Stimulated activated CD4-positive, alpha-beta T cell treated with anti-CD3 and anti-CD28 coated beads, Interleukin-15, amount 100 ng/mL, for 48 hours (primary cell): ENCODE measurements around the gene TRAF3.
"Not testable (repeated sequence)": the region's sequence is repeated elsewhere in the genome, so short reads cannot be mapped to it uniquely, and the experiment has no call there.

Experiments used
- DNase-seq, 2 donors: peaks; one replicate each; pipeline ENCODE4 v3.0.0-alpha.2; 2020; ENCODE audit warnings: low read depth in 2 of 2

Gene TRAF3

DNA sequence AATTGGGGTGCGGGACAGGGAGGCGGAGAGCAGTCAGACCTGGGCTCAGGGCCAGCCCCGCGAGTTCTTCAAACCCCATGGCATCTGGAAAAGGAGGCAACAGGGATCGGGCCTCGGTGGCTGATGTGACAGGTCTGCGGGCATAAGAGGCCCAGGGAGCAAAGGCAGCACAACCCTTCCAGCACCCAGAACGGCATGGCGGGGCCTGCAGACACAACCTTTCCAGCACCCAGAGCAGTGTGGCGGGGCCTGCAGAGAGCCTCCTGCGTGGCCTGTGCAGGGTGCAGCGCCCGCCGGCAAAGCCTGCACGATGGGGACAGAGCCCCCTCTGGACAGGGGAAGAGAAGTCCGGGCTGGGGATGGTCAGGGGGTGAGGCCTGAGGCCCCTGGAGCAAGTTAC lies 26.2 kb upstream of the TRAF3 start:
- no peak for DNase-seq

- no peak for DNase-seq
Measured at GRCh38 chr14:102752239-102752847, 24.9 kb upstream of the TRAF3 start.

DNA sequence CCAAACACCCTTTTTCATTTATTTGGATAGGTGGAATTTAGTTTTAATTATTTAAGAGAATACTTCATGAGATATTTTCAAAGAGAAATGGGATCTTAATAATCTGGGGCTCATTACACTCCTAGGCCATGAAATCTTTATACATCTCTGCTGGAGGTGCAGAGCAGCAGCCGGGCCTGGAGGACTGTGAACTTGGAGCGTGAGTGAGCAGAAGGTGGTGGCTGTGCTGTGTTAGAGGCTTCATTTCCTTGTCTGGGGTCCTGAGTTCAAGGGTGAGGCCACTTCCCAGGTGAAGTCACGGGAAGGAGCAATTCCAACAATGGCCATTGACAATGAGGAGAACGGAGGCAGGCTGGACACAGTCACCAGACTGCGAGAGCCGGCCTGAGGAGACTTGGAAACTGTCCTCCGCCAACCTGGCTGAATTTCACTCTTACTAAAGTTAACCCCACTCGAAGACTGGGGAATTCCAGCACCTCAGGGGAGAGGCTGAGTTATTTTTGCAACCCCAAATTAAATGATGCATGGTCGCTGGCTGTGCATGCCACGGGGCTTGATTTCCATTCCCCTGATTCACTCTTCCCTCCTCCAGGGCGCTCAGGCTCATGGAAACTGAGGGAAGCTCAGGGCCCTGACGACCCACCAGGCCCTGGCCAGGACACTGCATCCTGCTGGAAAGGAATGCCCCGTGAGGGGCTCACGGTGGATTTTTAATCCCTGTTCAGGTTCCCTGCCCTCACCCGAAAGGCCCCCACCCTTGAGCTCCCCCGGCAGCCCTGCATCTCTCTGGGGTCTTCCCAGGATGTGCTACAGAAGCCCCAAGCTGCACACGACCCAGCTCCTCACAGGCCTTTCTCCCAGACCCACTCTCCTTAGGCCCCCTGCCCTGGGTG lies 22.6 kb upstream of the TRAF3 start:
- no peak for DNase-seq

DNA sequence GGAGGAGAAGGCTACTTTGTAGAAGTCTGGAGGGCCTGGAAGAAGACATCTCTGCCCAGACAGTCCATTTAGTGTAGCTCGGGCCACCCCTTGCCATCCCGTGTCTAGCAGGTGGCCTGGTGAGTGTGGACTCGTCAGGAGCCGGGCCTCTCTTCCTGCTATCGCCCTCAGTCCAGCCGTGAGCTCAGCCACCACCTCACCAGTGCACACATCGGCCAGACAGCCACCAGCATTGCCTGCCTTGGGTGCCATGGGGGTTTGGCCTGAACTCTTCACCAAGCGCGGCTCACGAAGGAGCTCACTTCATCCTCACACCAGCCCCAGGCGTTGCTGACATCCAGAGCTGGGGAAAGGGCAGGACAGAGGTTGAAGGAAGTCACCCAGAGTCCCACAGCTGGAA lies 19.6 kb upstream of the TRAF3 start:
- no peak for DNase-seq

- no peak for DNase-seq
Measured at GRCh38 chr14:102758087-102758486, 19.2 kb upstream of the TRAF3 start.

- no peak for DNase-seq
Measured at GRCh38 chr14:102759456-102760187, 17.6 kb upstream of the TRAF3 start.

GRCh38 chr14:102760496-102761193 lies 16.6 kb upstream of the TRAF3 start:
- DNase-seq, result no peak

DNA sequence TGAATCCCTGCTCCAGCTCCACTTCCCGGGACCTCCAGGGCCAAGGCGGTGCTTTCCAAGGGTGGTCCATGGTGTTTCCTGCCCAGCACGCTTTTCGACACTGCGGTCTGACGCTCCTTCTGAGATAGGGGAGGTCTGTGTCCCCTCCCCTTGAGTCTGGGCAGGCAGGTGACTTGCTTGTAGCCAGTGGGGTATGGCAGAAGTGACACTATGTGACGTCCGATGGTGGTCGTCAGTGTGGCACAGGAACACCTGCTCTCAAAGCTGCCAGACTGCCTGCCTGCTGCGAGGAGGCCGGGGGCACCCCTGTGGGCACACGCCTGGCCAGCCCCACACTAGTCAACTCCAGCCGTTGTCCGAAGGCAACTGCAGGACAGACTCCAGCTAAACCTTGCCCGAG lies 16.0 kb upstream of the TRAF3 start:
- DNase-seq, result no peak

GRCh38 chr14:102764220-102764671 lies 13.0 kb upstream of the TRAF3 start:
- no peak for DNase-seq

DNA sequence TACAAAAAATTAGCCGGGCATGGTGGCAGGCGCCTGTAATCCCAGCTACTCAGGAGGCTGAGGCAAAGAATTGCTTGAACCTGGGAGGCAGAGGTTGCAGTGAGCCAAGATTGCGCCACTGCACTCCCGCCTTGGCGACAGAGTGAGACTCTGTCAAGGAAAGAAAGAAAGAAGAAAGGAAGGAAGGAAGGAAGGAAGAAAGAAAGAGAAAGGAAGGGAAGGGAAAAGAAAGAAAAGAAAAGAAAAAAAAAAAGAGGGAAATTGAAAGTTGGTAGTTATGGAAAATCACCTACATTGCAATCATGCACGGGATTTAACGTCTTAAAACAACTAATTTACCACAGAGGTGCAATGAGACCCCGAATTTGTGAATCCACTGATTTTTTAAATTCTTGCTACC lies 11.5 kb upstream of the TRAF3 start:
- DNase-seq, result not testable (repeated sequence)

GRCh38 chr14:102768223-102769048 lies 8.8 kb upstream of the TRAF3 start:
- DNase-seq, result no peak

GRCh38 chr14:102769049-102769327 lies 8.3 kb upstream of the TRAF3 start:
- DNase-seq, result no peak

- no peak for DNase-seq
Measured at GRCh38 chr14:102770147-102771123, 6.8 kb upstream of the TRAF3 start.

DNA sequence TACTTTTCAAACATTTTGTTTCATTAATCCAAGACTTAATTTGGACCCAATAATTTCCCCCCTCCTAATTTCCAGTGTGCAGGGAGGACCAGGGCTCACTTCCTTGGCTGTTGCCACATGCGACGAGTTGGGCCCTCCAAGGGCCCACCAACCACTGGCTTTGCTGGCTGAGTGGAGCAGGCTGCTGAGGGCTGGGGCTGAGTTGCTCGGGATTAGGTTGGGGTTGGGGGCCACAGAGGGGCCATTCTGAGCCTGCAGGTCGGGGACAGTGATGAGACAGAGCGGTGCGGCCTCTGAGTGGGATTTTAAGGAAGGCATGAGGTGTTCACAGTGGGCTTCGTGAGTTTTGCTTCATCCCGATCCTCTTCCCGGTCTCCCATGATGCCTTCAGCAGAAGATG lies 6.1 kb upstream of the TRAF3 start:
- DNase-seq, result no peak

GRCh38 chr14:102772781-102773570 lies 4.3 kb upstream of the TRAF3 start:
- DNase-seq, result no peak

GRCh38 chr14:102774391-102775153 lies 2.7 kb upstream of the TRAF3 start:
- DNase-seq, result peak in 1 of 2 donors; percentile 49

DNA sequence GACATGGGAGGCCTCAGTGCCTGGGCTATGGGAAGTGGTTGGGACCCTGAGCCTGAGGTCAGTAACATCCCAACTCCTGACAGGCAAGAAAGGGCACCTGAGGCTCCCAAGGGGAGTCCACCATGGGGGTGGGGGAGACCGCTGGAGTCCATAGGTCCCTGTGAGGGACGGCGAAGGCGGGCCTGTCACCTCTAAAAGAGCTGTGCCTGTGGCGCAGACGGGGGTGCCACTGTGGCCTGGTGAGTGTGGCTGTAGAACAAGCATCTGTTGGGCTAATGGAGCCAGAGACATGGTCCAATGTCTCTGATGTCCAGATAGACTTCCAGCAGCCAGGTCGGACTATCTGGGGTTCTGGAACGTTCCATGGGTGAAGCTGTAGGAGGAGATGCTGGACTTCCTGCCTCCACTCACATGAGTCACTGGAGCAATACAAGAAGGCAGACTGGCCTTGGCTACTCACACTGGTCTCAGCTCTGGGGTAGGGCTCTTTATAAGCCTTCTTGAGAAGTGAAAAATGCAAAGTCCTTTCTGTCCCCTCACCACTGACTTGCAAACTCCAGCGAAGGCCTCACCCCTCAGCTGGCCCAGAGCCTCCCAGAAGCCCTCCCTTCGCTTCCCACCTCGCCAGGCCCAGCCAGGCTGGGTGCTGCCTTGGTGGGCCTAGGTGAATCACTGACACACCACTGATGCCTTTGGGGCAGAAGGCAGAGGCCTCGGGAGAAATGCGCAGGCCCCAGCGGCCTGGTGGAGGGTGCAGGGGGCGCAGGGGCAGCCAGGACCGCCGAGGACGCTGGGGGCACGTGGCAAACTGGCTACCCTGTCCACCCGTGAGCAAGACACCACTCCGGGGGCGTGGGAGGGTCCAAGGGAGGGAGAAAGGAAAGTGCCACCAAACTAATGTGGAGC lies 1.1 kb upstream of the TRAF3 start:
- no peak for DNase-seq
